ENCODE results near the gene CENPM.

CENPM gene

DNA sequence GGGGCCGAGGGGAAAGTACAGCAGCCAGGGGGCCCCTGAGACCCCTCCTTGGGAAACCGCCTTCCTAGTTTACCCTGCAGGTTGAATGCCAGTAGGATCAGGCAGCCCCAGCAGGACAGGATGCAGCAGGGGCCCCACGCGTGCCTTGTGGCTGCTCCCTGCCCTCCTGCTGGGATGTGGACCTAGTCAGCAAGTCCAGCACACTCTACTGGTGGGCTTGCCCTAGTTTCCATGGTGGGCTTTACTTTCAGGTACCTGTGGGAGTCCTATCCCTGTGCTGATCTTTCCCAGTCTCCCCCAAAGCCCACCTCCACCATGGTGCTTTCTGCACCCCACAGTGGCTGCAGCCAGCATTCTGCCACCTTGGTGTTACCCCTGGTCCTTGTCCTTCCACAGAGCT, 54.2 kb downstream of the CENPM start:
- DNase-seq, result no peak

DNA sequence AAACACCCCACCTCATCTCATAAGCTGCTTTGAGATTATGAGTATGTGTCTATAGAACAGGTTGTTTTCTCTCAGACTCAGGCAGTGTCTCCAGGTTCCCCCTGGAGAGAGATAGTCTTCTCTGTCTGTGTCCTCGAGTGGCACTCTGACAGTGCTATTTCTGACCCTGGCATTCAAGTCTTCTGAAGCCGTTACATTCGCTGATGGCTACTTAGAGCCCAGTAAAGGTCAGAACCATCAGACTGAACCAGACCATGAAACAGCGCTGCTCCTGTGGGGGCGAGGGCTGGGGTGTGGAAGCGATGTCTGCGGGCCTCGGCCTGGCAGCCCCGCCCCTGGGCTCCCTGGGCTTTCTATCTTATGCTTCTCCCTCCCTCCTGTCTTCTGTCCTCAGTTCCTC, 55.5 kb downstream of the CENPM start:
- DNase-seq, result no peak
